MM.1S (cell line): ENCODE results near the gene TNP2.

Source experiments
- CTCF ChIP-seq: fragments of 300-600 bp; sonication (generic); IDR thresholded peaks from 2 replicates; pipeline ENCODE4 v1.5.1; 2016; ENCODE audit warnings: antibody characterized with exemption, low read length, mixed read lengths
- EZH2 ChIP-seq: fragments of 300-600 bp; sonication (generic); optimal IDR thresholded peaks from 2 replicates; pipeline ENCODE3; 2017; ENCODE audit warnings: low read depth, mild to moderate bottlenecking, antibody characterized with exemption, low read length, mixed read lengths
- EZH2phosphoT487 ChIP-seq: fragments of 300-600 bp; sonication (generic); IDR thresholded peaks from 2 replicates; pipeline ENCODE4 v1.6.1; 2018; ENCODE audit warnings: antibody characterized with exemption, low read length

GRCh38 chr16:11232302-11232851, 36.7 kb downstream of the TNP2 start:
- TF ChIP-seq CTCF (no peak), EZH2phosphoT487 (no peak), EZH2 (no peak)
